ENCODE measurements around the gene SYDE1.

SYDE1 gene

DNA sequence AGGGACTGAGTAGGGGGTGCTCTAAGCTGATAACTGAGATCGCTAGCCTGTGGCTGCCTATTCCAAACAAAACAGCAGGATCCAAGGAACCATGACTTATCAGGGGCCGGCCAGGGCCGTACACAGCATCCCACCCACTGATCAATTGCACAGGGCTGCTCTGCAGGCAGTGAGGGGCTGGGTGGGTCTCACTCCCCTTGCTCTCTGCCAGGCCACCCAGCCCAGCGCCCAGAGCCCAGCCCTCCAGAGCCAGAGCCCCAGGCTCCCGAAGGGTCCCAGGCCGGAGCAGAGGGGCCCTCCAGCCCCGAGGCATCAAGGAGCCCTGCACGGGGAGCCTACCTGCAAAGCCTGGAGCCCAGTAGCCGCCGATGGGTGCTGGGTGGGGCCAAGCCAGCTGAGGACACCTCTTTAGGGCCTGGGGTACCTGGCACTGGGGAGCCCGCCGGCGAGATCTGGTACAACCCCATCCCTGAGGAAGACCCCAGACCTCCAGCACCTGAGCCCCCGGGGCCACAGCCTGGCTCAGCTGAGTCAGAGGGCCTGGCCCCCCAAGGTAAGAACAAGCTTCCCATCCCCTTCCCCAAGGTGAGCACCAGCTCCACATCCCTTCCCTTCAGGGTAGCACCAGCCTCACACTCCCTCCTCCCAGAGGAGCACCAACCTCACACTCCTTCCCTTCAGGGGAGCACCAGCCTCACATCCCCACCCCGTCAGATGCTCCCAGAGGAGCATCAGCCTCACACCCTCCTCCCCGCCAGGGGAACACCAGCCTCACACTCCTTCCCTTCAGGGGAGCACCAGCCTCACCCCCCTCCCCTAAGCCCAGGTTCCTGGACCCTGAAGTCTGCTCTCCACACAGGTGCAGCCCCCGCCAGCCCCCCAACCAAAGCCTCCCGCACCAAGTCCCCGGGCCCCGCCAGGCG is 1.9 kb downstream of the SYDE1 start:
- no peak for DNase-seq

DNA sequence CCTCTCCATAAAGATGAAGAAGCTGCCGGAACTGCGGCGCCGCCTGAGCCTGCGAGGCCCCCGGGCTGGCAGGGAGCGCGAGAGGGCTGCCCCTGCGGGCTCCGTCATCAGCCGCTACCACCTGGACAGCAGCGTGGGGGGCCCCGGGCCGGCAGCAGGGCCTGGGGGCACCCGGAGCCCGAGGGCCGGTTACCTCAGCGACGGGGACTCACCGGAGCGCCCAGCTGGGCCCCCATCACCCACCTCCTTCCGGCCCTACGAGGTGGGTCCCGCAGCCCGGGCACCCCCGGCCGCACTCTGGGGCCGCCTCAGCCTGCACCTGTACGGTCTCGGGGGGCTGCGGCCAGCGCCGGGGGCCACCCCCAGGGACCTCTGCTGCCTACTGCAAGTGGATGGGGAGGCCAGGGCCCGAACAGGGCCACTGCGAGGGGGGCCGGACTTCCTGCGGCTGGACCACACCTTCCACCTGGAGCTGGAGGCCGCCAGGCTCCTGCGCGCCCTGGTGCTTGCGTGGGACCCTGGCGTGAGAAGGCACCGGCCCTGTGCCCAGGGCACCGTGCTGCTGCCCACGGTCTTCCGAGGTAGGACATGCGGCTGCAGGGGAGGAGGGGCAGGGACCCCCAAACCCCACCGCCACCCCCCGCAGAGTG is 2.7 kb downstream of the SYDE1 start:
- DNase-seq = no peak

DNA sequence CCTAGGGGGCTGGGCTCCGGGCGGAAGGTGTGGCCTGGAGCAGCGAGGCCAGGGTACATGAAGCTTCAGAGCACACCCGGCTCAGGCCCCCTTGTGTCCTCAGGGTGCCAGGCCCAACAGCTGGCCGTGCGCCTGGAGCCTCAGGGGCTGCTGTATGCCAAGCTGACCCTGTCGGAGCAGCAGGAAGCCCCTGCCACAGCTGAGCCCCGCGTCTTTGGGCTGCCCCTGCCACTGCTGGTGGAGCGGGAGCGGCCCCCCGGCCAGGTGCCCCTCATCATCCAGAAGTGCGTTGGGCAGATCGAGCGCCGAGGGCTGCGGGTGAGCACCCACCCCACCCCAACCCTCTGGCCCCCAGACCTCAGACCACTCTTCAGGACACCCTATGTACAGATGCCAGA is 3.2 kb downstream of the SYDE1 start:
- no peak for DNase-seq

DNA sequence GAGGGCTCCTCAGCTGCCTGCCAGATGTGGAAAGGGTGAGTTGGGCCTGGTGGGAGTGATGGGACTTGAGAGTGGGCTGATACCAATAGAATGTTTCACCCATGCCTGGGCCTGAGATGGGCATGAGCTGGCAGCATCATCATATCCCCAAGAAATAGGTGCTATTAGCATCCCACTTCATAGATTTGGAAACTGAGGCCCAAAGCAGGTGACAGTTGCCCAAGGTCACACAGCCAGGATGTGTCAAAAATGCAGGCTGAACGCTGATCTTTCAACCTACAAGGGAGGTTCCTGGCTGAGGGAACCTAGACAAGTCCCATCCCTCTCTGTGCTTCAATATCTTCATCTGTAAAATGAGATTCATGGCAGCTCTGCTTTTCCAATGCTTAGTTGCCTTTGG is 4.6 kb downstream of the SYDE1 start:
- no peak for DNase-seq

DNA sequence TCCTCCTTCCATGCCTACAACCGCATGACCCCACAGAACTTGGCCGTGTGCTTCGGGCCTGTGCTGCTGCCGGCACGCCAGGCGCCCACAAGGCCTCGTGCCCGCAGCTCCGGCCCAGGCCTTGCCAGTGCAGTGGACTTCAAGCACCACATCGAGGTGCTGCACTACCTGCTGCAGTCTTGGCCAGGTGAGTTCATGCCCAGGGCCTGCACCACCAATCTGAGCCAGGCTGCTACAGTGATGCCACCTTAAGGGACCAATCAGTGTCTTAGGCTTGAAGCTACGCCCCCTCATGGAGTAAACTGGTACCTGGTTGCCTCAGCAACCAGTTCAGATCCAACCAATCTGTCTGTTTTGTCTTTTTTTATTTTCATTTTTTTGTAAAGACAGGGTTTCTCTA is 5.2 kb downstream of the SYDE1 start:
- no peak for DNase-seq

DNA sequence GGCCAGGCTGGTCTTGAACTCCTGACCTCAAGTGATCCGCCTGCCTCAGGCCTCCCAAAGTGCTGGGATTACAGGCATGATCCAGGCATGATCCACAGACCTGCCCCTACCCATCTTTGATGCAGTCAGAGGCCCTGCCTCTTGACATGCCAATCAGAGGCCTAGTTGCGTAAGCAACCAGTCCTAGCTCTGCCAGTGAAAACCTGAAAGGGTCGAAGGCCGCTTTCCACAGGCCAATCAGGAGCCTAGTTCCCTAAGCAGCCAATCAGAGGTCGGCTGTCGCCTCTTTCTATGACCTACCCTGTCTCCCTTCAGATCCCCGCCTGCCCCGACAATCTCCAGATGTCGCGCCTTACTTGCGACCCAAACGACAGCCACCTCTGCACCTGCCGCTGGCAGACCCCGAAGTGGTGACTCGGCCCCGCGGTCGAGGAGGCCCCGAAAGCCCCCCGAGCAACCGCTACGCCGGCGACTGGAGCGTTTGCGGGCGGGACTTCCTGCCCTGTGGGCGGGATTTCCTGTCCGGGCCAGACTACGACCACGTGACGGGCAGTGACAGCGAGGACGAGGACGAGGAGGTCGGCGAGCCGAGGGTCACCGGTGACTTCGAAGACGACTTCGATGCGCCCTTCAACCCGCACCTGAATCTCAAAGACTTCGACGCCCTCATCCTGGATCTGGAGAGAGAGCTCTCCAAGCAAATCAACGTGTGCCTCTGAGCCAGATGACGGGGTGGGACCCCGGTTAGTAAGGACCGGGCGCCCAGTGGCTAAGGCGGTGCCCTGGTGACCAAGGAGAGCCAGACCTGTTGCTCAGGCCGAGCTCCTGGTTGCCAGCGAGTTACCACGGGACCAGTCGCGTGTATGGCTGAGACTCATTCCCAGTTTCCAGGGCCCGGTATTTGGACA is 6.3 kb downstream of the SYDE1 start:
- DNase-seq = no peak

DNA sequence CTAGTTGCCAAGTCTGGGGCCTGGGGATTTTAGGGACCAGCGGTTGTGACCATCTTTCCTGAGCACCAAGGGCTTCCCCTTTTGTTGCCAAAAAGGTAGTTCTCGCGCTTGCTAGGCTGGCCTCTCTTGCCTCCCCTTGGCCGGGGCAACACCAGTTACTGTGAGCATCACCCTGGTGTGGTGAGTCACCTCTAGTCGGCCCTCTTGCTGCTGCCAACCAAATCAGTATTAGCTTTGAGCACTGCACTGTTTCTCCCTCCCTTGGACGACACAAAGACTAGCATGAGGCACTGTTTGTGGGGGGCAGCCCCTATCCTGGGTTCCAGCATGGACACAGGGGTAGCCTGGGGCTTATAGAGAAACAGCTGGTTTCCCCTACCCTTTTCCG is 6.9 kb downstream of the SYDE1 start:
- DNase-seq = no peak

DNA sequence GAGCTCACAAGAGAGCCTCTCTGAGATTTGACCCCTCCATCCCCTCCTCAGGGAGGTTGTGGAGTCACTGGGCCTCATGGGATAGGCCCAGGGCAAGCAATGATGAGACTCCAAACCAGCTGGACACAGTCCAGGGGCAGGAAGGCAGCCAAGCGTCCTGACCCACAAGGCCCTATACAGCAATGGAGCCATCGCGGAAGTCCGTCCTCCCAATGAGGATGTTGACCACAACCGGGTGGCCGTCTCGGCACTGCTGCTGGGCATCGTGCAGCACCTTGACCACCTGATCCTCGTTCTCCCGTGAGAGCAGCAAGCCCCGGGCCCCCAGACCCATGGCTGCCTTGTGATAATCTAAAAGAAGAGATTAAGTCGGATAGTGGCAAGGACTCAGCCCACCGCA is 7.9 kb downstream of the SYDE1 start:
- DNase-seq = no peak

DNA sequence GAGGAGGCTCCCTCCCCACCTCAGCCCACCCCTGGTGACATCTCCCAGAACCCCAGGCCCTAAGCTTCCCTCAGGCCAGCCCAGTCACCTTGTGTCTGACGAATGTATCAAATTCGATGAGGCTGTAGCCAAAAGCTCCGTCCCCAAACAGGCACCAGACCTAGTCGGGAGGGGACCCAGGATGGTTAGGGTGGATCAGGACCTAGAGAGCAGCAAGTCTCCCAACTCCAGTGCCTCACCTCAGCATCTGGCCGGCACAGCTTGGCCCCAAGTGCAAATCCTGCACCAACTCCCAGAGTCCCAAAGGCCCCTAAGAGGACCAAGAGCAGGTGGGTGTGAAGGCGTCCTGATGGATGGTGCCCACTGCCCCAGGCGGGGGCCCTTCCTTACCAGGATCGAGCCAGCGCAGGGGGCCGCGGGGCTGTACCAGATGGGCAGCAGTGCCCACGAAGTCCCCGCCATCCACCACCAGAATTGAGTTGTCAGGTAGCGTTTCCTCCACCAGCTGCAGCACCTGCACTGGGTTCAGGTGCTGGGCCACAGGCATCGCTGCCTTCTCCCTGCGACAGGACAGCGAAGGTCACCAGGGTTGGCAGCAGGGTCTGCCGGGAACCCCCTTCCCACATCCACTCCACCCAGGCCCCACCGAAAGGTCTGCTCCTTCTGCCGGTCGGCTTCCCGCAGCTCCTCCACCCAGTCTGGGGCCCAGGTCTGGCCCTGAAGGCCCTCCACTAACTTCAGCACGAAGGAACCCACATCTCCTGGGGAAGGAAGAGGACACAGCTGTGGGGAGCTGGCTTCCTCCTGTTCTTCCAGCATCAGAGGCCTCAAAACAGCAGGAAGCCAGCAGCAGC is 8.8 kb downstream of the SYDE1 start:
- DNase-seq = no peak

DNA sequence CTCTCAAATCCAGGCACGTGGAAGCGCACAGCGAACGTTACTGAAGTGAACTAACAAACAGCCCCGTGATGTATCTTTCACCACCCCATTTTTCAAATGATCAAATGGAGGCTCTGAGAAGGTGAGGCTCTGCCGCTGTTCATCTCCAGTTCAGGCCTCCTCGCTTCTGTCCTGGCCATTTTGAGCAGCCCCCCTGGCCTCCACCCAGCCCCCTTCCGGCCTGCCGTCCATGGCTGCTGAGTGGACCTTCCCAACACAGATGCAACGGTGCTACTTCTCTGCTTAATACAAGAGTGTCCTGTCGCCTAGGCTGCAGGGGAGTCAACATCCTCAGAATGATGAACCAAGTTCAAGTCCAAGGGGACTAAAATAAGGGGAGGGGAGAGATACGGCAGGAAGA is 9.7 kb downstream of the SYDE1 start:
- no peak for DNase-seq

DNA sequence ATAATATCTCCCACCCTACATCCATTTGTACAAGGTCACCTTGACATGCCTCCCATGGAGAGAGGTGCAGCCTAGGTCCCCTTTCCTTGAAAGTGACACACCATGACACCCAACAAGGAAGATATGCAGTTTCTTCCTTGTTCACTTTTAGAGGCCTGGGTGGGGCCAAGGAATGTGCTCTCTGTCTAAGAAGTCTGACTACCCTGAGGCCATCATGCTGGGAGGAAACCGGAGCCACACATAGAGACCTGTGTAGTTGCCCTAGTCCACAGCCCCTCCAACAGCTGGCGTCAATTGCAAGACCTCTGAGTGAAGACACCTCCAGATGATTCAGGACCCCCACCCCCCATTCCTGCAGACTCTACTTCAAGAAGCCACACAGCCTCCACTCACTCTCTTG is 11.0 kb downstream of the SYDE1 start:
- no peak for DNase-seq

DNA sequence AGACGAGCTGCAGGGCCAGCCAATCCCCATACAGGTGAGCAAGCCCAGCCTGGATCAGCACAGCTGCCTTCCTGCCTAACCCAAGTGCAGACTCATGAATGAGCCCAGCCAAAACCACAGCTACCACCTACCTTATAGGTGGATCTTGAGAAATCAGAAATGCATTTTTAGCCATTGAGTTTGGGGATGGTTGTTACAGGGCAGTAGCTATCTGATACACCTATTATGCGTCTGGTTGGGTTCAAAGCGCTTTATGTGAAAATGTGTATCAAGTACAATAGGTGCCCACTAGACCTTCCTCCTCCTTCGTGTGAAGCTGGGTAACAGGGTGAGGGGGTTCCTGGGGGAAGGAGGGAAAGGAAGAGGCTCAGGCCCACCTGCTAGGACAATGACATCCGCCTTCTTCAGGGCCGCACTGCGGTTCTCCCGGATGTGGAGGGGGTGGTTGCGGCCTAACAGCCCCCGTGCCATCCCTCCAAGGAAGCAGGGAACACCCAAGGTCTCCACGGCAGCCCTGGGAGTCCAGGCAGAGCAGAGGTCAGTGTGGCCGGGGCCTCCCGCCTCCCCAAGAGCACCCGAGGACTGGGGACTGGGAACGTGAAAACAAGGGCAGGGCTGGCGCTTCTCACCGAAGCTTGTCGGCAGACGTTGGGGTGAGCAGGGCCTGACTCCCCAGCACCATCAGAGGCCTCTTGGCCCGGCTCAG is 11.7 kb downstream of the SYDE1 start:
- no peak for DNase-seq

DNA sequence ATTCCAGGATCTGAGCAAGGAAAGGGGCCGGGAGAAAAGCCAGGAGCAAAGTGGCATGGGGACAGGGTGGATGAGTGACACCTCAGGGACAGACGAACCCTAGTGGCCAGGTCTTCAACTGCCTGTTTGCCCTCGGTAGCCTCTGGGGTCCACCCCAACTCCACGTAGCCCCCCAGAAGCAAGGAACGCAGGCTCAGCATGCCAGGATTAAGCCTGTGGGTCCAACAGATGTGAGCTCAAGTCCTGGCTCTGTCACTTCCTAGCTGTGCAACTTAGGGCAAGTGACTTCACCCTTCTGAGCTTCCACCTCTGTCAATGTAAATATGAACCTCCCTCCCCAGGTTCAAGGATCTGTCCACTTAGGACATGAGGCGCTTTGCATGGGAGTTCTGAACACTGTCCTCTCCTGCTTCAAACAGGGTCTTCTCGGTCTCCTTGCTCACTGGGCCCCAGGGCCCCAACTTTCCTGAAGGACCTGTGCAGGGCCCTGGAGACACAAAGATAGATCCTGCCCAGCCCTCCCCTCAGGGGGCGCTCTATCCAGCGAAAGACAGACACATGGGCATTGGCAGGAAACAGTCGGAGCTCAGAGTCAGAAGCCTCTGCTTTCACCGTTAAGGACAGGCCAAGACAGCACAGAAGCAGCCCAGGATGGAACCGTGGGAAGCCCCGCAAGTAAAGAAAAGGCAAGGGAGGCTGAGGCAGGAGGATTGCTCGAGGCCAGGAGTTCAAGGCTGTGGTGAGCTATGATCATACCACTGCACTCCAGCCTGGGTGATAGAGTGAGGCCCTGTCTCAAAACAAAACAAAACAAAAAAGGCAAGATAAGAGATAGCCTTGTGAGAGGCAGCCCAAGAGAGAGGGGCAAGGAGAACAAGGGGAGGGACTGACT is 13.2 kb downstream of the SYDE1 start:
- no peak for DNase-seq

DNA sequence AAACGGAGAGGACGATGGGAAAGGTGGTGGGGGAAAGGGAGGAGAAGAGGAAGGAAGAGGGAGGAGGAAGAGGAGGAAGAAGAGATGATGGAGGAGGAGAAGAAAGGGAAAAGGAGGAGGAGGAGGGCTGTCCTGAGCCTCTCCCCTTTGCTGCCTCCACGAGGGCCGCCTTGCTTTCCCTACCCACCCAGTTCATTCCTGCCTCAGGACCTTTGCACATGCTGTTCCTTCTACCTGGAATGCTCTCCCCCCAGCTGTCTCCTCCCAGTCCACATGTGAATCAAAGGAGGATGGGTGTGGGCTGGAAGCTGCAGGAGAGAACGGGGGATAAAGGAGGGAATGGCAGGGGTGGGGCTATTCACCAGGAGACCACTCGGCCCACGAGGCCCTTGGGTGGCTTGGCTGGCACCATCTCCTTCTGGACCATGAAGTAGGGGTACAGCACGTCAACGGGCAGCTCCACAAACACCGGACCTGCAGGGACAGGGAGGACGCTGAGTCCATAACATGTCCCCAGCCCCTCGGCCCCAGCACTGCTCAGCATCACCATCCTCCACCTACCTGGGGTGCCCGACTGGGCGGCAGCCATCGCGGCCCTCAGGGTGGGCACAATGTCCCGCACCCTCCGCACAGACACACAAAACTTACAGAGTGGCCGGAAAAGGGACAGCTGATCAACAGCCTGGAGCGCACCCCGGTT is 15.3 kb downstream of the SYDE1 start:
- no peak for DNase-seq

DNA sequence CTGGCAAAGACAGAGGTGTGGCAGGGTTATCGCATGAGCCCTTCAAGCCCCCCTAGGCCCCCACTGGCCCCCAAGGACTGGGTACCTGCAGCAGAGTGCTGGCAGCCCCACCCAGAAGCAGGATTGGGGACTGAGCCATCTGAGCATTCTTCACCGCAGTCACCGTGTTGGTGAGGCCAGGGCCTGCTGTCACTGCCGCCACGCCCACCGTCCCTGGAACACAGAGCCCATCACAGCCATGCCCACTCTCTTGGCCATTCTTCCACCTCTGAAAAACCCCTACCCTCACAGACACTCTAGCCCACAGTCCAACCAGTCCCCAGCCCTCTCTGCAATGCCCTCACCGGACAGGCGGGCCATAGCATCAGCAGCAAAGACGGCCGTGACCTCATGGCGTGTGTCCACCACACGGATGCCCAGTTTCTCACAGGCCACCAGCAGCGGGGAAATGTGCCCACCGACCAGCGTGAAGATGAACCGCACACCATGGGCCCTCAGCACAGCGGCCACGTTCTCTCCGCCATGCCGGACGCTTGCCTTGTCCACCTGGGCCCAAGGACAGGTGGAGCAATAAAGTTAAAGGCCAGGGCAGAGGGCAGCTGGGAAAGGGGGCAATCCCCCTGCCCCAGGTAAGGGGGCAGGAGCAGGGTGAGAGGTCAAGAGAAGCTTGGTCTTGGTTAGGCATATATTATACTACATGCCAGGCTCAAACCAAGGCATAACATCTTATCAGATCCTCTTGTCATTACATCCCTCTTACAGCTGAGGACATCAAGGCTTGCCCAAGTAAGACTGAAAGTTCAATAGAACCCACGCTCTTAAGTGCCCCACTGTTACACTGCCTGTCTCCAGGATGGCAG is 16.1 kb downstream of the SYDE1 start:
- no peak for DNase-seq

DNA sequence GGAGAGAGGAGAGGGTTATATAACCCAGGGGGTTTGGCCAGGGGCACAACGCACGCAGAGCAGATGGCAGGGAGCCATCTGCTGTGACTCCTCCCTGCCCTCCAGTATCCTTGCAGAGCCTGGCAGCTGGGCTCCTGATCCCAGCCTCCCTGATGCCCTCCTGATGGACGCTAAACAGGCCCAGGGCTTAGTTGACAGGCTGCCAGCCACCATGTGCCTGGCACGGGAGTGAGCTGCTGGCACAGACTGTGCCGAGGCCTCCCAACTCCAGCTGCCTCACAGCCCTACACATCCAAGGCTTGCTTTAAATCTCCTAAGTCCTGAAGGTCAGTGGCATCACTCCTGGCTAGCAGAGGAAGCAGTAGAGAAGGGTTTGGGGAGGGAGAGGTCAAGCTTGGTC is 16.7 kb downstream of the SYDE1 start:
- DNase-seq = peak; percentile 65 to 89

DNA sequence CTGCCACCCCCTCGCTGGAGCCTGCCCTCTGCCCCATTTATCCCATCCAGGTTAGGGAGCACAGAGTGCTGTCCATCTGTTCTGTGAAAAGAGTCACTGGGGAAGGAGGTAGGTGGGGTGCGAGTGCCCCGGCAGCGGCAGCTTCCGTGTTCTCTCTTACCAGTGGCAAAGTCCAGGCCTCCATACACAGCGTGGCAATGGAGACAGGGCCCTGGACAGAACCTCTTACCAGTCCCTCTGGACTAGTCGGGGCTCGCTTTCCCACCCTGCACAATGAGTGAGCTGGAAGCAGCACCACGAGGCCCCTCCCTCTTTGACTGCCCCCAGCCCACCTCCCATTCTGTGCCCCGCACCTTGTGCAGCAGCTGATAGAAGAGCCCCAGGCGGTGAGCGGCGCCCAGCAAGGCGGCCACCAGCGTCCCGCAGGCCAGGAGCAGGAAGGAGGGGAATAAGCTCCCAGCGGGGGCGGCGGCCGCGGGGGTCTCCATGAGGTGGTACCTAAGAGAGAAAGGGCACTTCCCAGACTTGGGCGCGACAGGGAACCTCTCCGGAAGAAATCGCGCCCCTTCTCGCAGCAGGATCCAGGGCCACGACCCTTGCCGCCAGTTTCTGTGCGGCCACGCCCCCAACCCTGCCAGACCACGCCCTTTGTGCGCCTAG is 17.5 kb downstream of the SYDE1 start:
- DNase-seq = no peak

Measured in NCI-H446 (cell line).